GM18511 (cell line): ENCODE data around the gene CTU1.

Source experiments
- ATAC-seq: cut with Tn5 transposase; IDR thresholded peaks from one replicate; pipeline ENCODE4 v1.9.1; 2021; ENCODE audit warnings: mild to moderate bottlenecking, moderate library complexity; ENCODE audit not compliant: unreplicated experiment

CTU1 gene

GRCh38 chr19:51107406-51108065, 673 bp downstream of the CTU1 start:
- ATAC-seq = peak; percentile 10

GRCh38 chr19:51103926-51104341, 4.3 kb downstream of the CTU1 start:
- no peak for ATAC-seq

- ATAC-seq = no peak
Measured at GRCh38 chr19:51102991-51103390, 5.2 kb downstream of the CTU1 start.

- ATAC-seq = no peak
Measured at GRCh38 chr19:51101171-51101865, 6.9 kb downstream of the CTU1 start.

- ATAC-seq = no peak
Measured at GRCh38 chr19:51100601-51101000, 7.6 kb downstream of the CTU1 start.

GRCh38 chr19:51099047-51099382, 9.2 kb downstream of the CTU1 start:
- ATAC-seq = no peak

- no peak for ATAC-seq
Measured at GRCh38 chr19:51098365-51099046, 9.7 kb downstream of the CTU1 start.

- ATAC-seq = no peak
Measured at GRCh38 chr19:51097796-51098195, 10.4 kb downstream of the CTU1 start.

GRCh38 chr19:51097166-51097738, 11.0 kb downstream of the CTU1 start:
- no peak for ATAC-seq

GRCh38 chr19:51096473-51097165, 11.6 kb downstream of the CTU1 start:
- ATAC-seq = no peak

- ATAC-seq = no peak
Measured at GRCh38 chr19:51094696-51095279, 13.4 kb downstream of the CTU1 start.

GRCh38 chr19:51093510-51094345, 14.5 kb downstream of the CTU1 start:
- ATAC-seq = no peak

- no peak for ATAC-seq
Measured at GRCh38 chr19:51093101-51093500, 15.1 kb downstream of the CTU1 start.

GRCh38 chr19:51091895-51092873, 16.0 kb downstream of the CTU1 start:
- ATAC-seq = no peak

GRCh38 chr19:51091126-51091525, 17.1 kb downstream of the CTU1 start:
- no peak for ATAC-seq

GRCh38 chr19:51090471-51090870, 17.7 kb downstream of the CTU1 start:
- ATAC-seq = no peak

- no peak for ATAC-seq
Measured at GRCh38 chr19:51089786-51090185, 18.4 kb downstream of the CTU1 start.

GRCh38 chr19:51086153-51086850, 21.9 kb downstream of the CTU1 start:
- no peak for ATAC-seq
